AG04449 (cell line): Measurements from ENCODE around the gene SELP.

Experiments used
- CTCF ChIA-PET: fragments of 350-600 bp; formaldehyde crosslinking; extraction: SDS; loops from one replicate; lab custom pipeline; 2021; ENCODE audit warnings: antibody characterized with exemption; lab: Yijun Ruan, JAX
- POLR2A ChIA-PET: fragments of 400-600, 350-600 bp; formaldehyde crosslinking; extraction: SDS; loops from one replicate; lab custom pipeline; 2020; ENCODE audit warnings: antibody characterized with exemption, inconsistent platforms; lab: Yijun Ruan, JAX
- DNase-seq: peaks from one replicate; pipeline ENCODE4 v3.0.0-alpha.2; 2010; ENCODE audit warnings: low read depth, low spot score
- H3K4me3 ChIP-seq: 2 replicates; pipeline ENCODE4 v1.5.1; 2011; ENCODE audit warnings: low read depth, mild to moderate bottlenecking, control low read depth, low read length
- TF ChIP-seq, protein P1 (sequence below): IDR thresholded peaks from one replicate; pipeline ENCODE4 v1.5.1; 2011; ENCODE audit warnings: mild to moderate bottlenecking, moderate library complexity, low read length, control low read depth, inconsistent platforms; ENCODE audit not compliant: insufficient read depth; ENCODE audit errors: missing control alignments

SELP gene

DNA sequence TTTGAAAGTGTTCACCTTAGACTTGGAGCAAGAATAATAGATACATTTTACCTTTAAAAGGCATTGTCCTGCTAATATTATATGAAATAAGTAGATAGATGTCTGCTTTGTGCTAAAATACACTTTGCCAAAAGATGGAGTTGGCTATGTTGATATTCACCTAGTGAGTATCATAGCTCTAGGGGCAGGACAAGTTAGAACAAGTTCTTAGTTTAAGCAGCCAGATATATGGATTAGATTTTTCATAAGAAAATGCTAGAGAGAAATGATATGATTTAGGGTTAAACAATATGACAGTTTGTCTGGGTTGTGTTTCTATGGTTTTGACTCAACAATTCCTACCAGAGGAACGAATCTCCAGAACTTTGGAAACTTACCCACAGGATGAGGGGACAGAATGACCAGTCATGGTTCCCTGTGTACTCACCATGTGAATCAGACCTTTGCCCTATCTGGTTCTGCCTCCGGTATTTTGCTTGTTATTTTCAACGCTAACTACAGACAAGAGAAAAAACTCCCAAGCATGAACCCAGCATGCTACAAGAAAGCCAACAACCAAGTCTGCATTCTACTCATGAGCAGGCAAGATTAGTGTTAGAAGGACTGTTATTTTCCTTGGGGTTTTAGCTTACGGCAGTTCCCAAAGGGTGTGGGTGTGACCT lies 45.3 kb downstream of the SELP start:
- CTCF ChIA-PET, result no interaction called here

DNA sequence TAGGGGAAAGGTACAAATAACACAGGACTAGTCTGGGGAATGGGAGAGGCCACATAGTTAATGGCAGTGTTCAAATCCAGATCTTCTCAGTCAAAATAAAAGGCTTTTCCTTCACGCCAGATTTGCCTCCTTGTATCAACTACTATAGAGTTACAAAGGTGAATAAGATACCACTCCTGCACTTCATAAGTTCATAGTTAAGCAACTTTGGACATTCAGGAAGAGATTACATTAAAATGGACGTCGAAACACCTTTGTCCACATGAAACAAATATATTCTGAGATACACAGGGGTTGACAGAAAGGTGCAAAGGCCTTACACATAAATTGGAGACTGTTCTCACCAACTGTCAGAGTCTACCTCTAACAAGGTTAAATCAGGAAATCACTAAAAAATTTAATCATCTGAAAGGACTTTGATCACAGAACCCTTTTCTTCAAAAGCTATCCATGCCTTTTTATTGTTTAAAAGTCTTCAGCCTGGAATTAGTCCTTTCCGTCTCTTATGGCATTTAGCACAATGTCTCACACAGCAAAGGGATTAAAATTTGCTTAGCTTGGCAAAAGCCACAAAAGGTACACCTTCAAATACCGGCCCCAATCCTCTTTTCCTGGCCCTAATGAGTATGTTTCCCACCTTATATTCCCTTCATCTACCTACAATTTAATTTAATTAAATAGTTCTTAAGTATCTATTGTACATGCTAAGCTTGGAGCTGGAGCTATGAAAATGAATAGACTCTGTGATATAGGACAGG lies 51.8 kb downstream of the SELP start:
- ChIA-PET POLR2A (no interaction called here), CTCF (no interaction called here)
- TF ChIP-seq, protein P1, sequence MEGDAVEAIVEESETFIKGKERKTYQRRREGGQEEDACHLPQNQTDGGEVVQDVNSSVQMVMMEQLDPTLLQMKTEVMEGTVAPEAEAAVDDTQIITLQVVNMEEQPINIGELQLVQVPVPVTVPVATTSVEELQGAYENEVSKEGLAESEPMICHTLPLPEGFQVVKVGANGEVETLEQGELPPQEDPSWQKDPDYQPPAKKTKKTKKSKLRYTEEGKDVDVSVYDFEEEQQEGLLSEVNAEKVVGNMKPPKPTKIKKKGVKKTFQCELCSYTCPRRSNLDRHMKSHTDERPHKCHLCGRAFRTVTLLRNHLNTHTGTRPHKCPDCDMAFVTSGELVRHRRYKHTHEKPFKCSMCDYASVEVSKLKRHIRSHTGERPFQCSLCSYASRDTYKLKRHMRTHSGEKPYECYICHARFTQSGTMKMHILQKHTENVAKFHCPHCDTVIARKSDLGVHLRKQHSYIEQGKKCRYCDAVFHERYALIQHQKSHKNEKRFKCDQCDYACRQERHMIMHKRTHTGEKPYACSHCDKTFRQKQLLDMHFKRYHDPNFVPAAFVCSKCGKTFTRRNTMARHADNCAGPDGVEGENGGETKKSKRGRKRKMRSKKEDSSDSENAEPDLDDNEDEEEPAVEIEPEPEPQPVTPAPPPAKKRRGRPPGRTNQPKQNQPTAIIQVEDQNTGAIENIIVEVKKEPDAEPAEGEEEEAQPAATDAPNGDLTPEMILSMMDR, result no peak
- no peak for DNase-seq
- no peak overlapping the region for H3K4me3 ChIP-seq

More for the DNA sequence above, 45.3 kb downstream of the SELP start:
- POLR2A ChIA-PET, result no interaction called here
- TF ChIP-seq, protein P1, result no peak
- no peak overlapping the region for H3K4me3 ChIP-seq
- no peak for DNase-seq

DNA sequence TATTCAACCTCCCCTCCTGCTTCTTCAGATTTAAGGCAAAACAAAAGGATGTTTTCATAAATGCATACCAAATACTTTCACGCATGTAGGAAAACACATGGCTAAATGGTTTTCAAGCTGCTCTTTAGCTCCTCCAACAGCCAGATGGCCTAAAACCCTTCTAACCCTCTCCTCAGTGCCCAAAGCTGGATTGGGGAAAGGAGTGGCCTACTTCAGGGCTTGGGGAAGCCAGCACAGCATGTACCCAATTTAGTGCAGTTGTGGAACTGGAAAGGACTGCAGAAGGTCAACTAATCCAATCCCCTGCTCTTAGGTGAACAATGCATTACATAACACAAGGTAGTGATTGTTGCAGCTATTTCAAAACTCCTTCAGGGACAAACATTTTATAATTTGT lies 53.0 kb downstream of the SELP start:
- no peak overlapping the region for H3K4me3 ChIP-seq
- TF ChIP-seq, protein P1, result no peak
- ChIA-PET CTCF (no interaction called here), POLR2A (no interaction called here)
- no peak for DNase-seq

DNA sequence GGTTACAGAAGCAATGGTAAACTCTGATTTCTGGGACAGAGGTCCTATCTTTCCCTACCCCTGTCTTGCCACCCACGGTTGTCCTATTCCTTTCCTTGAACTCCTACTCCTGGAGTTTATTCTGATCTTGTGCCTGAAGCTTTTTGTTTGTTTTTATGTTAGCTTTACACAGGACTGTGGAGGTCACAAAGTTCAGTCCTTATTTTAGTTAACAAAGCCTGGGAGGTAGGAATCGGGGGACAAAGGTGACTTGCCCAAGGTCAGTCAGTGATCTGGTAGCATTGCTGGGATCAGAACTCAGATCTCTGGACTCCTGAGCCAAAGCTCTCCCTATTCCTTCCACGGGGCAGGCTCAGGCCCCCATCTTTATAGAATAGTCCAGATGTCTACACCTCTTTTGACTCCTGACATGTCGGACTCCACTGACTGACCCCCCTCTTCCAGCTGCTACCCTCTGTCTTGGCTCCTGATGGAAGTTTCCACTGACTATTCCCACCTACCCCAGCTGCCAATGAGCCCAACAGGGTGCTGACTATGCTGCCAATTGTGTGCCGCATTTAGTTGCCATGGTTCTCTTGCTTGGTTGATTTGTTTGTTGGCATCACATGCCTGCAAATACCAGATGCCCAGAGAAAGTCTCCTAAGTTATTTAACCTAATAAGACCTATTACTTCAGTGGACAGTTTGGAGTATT lies 53.5 kb downstream of the SELP start:
- DNase-seq, result no peak
- CTCF ChIA-PET, result no interaction called here

DNA sequence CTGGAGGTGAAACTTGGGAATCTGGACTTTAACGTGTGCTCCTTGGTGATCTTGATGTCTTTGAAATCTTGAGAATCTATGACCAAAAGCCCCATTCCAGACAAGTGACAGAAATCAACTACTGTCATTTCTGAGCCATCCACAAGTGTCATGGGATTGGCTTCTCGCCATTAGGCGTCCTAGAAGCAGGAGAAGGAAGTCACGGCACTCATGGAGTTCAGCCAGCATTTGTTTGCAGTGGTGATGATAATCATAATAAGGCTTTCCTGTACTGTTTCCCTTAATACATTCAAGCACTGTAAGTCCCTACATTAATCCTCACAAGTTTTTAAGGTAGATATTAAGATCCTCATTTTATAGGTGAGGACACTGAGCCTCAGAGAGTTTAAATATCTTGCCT lies 55.6 kb downstream of the SELP start:
- ChIA-PET POLR2A (no interaction called here), CTCF (no interaction called here)
- TF ChIP-seq, protein P1, result no peak

More for the DNA sequence above, 53.5 kb downstream of the SELP start:
- POLR2A ChIA-PET, result no interaction called here
- H3K4me3 ChIP-seq, result no peak overlapping the region
- TF ChIP-seq, protein P1, result no peak

DNA sequence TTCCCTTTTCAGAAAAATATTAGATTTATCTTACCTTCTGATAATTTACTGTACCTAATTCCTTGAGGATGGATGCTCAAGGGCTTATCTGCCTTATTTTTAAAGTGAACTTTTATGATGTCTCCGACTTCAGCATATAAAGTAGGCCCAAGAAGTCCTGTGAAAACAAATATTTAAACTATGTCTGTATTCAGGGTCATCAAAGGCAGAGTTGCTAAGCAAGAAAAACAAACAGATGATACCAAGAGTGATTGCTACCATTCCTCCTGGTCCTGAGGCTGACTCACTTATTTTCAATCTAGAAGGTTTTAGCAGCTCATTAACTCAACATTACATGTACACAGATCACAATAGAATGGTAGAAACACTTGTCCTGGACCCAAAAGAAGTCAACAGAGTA lies 57.7 kb downstream of the SELP start:
- TF ChIP-seq, protein P1, result no peak
- no peak overlapping the region for H3K4me3 ChIP-seq
- DNase-seq, result no peak
- POLR2A ChIA-PET, result no interaction called here
- CTCF ChIA-PET, result no interaction called here

More for the DNA sequence above, 55.6 kb downstream of the SELP start:
- no peak for DNase-seq
- no peak overlapping the region for H3K4me3 ChIP-seq
